ENCODE data around the gene TMC4. TPM values are rescaled to one million over a fixed set of nuclear protein-coding genes. Genes with fewer than 3 reads are reported as not detected.
A peak's percentile ranks its signal among the peaks of the same experiment; 100 is the strongest.

TMC4 gene
- total RNA-seq, 1 experiment from 2014 or later = 175 TPM

DNA sequence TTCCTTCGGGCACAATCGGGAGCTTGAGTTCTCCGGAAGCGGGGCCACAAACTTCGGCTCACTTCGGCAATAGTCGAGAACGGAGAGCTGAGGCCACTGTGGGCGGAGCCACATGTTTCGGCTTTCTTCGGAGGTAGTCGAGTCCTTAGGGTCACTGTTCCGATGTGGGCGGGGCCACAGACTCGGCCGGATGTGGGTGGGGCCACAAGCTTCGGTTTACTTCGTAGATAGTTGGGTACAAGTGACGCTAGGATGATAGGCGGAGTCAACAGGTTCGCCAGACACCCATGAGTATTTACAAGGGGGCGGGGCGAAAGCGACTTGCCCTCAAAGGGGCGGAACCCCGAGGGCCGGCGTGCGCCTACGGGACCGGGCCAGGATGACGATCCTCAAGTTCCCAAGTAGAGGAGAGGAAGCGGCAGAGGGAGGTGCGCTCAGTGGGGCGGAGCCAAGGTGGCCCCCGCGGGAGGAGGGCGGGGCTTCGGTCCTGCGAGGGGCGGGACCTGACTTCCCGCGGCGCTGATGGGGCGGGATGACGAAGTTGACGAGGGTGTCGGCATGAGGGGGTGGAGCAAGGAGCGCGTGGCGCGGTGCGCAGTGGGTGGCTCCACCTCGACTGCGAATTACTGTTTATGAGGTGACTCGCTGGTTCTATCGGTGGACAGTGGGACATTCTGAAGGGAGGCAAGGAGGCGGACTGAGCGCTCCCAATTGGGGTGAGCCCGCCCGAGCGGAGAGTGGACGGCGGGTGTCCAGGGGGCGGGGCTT is 17.0 kb upstream of the TMC4 start:
- peaks cover 65% of the 10 kb centered on the region for H3K79me2 ChIP-seq (ENCODE audit: low read depth)
- POLR2A ChIA-PET (ENCODE audit: unreplicated experiment) = interaction anchor here (0.5 to 2.8 kb wide), 23 partner anchors 9 to 1409 kb away, joined by 3 to 50 read pairs (median 4); partner anchors contain the start of genes CNOT3, FIZ1, HSPBP1 and LENG9
- no peak for TF ChIP-seq EZH2 (IDR thresholded peaks at IDR 0.05; ENCODE audit: low read depth)
- TF ChIP-seq, protein P1, sequence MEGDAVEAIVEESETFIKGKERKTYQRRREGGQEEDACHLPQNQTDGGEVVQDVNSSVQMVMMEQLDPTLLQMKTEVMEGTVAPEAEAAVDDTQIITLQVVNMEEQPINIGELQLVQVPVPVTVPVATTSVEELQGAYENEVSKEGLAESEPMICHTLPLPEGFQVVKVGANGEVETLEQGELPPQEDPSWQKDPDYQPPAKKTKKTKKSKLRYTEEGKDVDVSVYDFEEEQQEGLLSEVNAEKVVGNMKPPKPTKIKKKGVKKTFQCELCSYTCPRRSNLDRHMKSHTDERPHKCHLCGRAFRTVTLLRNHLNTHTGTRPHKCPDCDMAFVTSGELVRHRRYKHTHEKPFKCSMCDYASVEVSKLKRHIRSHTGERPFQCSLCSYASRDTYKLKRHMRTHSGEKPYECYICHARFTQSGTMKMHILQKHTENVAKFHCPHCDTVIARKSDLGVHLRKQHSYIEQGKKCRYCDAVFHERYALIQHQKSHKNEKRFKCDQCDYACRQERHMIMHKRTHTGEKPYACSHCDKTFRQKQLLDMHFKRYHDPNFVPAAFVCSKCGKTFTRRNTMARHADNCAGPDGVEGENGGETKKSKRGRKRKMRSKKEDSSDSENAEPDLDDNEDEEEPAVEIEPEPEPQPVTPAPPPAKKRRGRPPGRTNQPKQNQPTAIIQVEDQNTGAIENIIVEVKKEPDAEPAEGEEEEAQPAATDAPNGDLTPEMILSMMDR (conservative IDR thresholded peaks at IDR 0.05) = no peak

DNA sequence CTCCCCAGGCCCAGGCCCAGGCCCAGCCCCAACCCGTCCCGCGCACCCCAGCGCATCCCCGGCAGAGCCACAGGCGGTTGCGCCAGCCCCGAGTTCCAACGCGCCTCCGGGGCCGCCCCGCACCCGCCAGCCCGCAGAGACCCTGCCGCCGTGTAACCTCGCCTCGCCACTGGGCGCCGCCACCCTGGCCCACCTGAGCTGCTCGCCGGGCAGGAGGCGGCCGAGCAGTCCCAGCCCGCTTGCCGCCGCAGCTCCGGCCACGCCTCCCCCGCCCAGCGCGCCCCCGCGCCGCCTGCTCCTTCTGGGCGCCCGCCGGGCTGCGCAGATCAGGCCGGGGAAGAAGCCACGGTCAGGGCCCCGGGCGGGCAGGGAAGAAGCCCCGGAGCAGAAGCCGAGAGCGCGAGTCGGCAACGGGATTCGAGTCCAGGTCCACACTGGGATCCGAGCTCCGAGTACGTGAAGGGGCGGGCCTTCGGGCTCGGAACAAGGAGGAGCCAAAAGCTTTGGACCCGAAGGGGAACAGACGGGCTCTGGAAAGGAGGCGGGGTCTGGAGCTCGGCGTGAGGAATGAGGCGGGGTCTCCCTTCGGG is 16.3 kb upstream of the TMC4 start, which contains the start of gene MBOAT7:
MBOAT7 (minus strand) TSS at position 436 of the 590 bp plus-strand sequence. CDS start 1,072 bp downstream, outside the sequence.
- peaks cover 7% of the 10 kb centered on the region for H4K20me1 ChIP-seq (ENCODE audit: insufficient read depth)
- POLR2A ChIA-PET (ENCODE audit: unreplicated experiment) = interaction anchor here (0.5 to 2.8 kb wide), 19 partner anchors 10 to 1410 kb away, joined by 3 to 50 read pairs (median 5); partner anchors contain the start of genes CNOT3, FIZ1, HSPBP1 and LENG9
- no TSS peak for BruUV-seq (replicated peaks)
- CTCF ChIA-PET = interaction anchor here (1.0 to 1.8 kb wide), 2 partner anchors 16 to 52 kb away, joined by 4 to 7 read pairs; partner anchors contain the start of genes CNOT3 and TMC4
- peak within 1 kb of the TSS; percentile 77 for H3K4me3 ChIP-seq
- DNase-seq = peak in 1 of 2 experiments; percentile 56
- peaks cover 24% of the 10 kb centered on the region for H3K4me1 ChIP-seq (replicated peaks; ENCODE audit: insufficient read depth)
- TF ChIP-seq EZH2 (IDR thresholded peaks at IDR 0.05; ENCODE audit: low read depth) = no peak
- TF ChIP-seq, protein P1 (conservative IDR thresholded peaks at IDR 0.05) = no peak; the same call in 1 of the 2 replicates
- H3K9me2 ChIP-seq (ENCODE audit: insufficient read depth) = no peaks in the 10 kb centered on the region
- no peaks in the 10 kb centered on the region for H3K9me3 ChIP-seq (ENCODE audit: insufficient read depth, low read depth)
- peaks cover 12% of the 10 kb centered on the region; the same call in 1 of the 2 replicates for H3F3A ChIP-seq (ENCODE audit: insufficient read depth, low read depth)
- H2AFZ ChIP-seq = peak within 1 kb of the TSS; percentile 81
- peak within 1 kb of the TSS; percentile 77 for H3K4me2 ChIP-seq
- H3K27me3 ChIP-seq (ENCODE audit: insufficient read depth, low read depth) = no peaks in the 10 kb centered on the region
- peaks cover 24% of the 10 kb centered on the region for H3K36me3 ChIP-seq (ENCODE audit: low read depth)
- intact Hi-C loops (cut with micrococcal nuclease; ENCODE audit: unreplicated experiment) = loop anchor here (5.0 kb wide), 1 partner anchor 1288 kb away; the partner anchor contains the start of gene ZNF628
- peak within 1 kb of the TSS; percentile 93 for H3K27ac ChIP-seq
- peaks cover 65% of the 10 kb centered on the region for H3K79me2 ChIP-seq (ENCODE audit: low read depth)

More for the DNA sequence above, 17.0 kb upstream of the TMC4 start:
- Histone ChIP-seq H3K36me3 (ENCODE audit: low read depth) (peaks cover 27% of the 10 kb centered on the region), H4K20me1 (ENCODE audit: insufficient read depth) (peaks cover 7% of the 10 kb centered on the region), H3F3A (ENCODE audit: insufficient read depth, low read depth) (peaks cover 5% of the 10 kb centered on the region; the same call in 1 of the 2 replicates), H3K27ac (peak overlapping the region; percentile 93), H3K4me2 (peak overlapping the region; percentile 65), H3K4me1 (replicated peaks; ENCODE audit: insufficient read depth) (peaks cover 24% of the 10 kb centered on the region), H3K9me2 (ENCODE audit: insufficient read depth) (no peaks in the 10 kb centered on the region), H2AFZ (peak overlapping the region; percentile 78), H3K4me3 (peak overlapping the region; percentile 77), H3K9me3 (ENCODE audit: insufficient read depth, low read depth) (no peaks in the 10 kb centered on the region), H3K27me3 (ENCODE audit: insufficient read depth, low read depth) (no peaks in the 10 kb centered on the region)
- CTCF ChIA-PET = interaction anchor here (0.6 to 1.8 kb wide), 4 partner anchors 16 to 53 kb away, joined by 3 to 7 read pairs (median 4); partner anchors contain the start of genes CNOT3 and TMC4
- intact Hi-C loops (cut with micrococcal nuclease; ENCODE audit: unreplicated experiment) = loop anchor here (1.0 to 5.0 kb wide), 5 partner anchors 10 to 1287 kb away; partner anchors contain the start of genes CNOT3, LENG1, RPS9 and TMC4
- BruUV-seq (replicated peaks) = no TSS peak
- DNase-seq = peak; percentile 100

Measured in PC-9 (cell line).